ENCODE data around the gene TLE4.

TLE4 gene

GRCh38 chr9:79671558-79671957 is 99.8 kb downstream of the TLE4 start:
- Mint-ChIP-seq H3K4me1 (peaks cover 29% of the 10 kb centered on the region), H3K4me3 (no peak overlapping the region), H3K9me3 (no peaks in the 10 kb centered on the region), H3K36me3 (no peaks in the 10 kb centered on the region), H3K27ac (no peak overlapping the region)
- ATAC-seq, result no peak
- DNase-seq (ENCODE audit: low spot score in 2 of 2), result no peak

DNA sequence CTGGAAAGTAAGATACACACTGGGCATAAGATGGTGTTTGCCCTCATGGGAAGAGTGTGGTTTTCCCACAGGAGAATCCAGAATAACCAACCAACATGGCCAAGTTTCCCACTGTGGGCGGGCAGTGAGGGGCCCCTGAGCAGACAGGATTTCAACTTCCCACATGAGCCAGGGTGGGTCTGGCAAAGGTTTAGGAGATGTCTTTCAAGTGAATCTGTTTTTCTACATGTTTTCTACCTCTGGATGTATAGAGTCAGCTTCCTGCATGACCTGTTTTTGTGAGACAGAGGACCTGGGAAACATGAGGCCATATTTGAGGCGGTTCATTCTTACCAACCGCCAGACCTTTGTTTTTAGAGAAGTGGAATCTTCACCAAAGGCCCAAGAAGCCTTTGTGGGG is 100.5 kb downstream of the TLE4 start:
- no peak for DNase-seq (ENCODE audit: low spot score in 2 of 2)
- ATAC-seq, result no peak
- Mint-ChIP-seq H3K4me1 (peaks cover 29% of the 10 kb centered on the region), H3K9me3 (no peaks in the 10 kb centered on the region), H3K36me3 (no peaks in the 10 kb centered on the region), H3K27ac (no peak overlapping the region), H3K4me3 (no peak overlapping the region)

DNA sequence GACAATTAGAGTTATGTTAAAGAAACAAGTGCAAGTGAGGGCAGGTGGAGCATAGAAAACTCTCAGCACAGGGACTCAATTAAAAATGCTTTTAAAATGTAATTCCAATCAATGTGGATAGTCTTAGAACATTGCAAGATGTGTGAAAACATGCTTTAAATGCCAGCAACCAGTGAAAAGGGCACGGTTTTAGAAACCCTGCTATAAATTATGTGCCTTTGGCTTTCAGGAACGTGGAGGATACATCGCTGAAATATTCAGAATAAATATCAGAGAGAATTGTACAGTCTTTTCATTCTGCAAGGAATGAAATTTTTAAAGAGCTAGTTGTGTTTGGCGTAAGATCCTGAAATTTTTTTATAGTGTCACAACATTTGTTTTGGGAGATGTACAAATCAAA is 101.1 kb downstream of the TLE4 start:
- DNase-seq (ENCODE audit: low spot score in 2 of 2), result no peak
- no peak for ATAC-seq
- Mint-ChIP-seq H3K9me3 (no peaks in the 10 kb centered on the region), H3K4me3 (no peak overlapping the region), H3K27ac (no peak overlapping the region), H3K36me3 (no peaks in the 10 kb centered on the region), H3K4me1 (peaks cover 29% of the 10 kb centered on the region)

DNA sequence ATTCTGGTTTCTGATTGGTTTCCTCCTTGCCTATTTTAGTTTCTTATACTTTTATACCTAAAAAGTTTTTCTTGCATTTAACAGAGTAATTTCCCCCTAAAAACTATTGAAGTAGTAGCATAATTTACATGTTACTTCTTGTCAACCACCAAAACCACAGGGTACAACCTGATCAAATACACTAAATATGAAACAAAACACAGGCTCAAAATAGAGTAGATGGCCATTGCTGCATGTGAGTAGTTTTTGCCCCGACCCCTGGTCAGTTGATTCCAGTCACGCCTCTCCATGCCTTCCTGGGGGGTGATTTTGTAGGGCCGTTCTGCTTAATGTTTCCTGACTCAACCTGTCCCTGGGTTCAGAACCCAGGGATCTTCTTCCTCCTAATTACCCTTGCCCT is 101.8 kb downstream of the TLE4 start:
- Mint-ChIP-seq H3K36me3 (no peaks in the 10 kb centered on the region), H3K4me1 (peaks cover 29% of the 10 kb centered on the region), H3K4me3 (no peak overlapping the region), H3K27ac (peak overlapping the region; percentile 21), H3K9me3 (no peaks in the 10 kb centered on the region)
- DNase-seq (ENCODE audit: low spot score in 2 of 2) (no peak), ATAC-seq (no peak)

DNA sequence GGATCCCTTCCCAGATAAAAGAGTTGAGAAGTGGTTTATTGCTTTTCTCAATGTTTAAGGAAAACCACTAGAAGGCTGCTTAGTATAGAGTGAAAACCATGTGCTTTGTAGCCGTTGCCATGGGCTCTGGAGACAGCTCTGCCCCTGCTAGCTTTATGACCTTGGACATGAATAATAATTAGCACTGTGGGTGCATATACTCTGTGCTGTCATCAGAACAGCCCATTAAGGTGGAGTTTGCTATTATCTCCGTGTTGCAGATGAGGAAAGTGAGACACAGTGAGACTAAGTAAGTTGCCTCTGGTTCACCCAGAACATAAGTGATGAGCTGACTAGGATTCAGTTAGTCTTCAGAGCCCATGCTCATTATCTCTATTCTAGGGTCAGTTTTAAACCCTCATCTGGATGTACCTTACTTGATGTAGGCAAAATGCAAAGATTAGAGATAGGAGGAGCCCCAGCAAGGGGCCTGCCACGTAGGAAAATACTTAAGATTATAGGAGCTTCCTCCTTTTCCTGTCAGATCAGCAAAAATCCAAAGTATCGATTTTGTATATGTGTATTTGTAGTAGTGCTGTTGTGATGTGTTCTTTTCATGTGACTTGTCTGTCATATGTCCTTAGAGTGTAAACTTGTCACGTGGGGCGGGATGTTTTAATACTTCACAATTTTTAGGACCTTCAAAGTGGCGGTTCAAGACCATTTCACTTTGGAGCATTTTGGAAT is 102.5 kb downstream of the TLE4 start:
- H3K4me1 Mint-ChIP-seq, result peaks cover 29% of the 10 kb centered on the region
- DNase-seq (ENCODE audit: low spot score in 2 of 2) (no peak), ATAC-seq (no peak)
- peak overlapping the region; percentile 21 for H3K27ac Mint-ChIP-seq
- no peaks in the 10 kb centered on the region for H3K9me3 Mint-ChIP-seq
- no peak overlapping the region for H3K4me3 Mint-ChIP-seq
- no peaks in the 10 kb centered on the region for H3K36me3 Mint-ChIP-seq

- no peak for DNase-seq (ENCODE audit: low spot score in 2 of 2)
- no peak for ATAC-seq
- Mint-ChIP-seq H3K4me3 (no peak overlapping the region), H3K9me3 (no peaks in the 10 kb centered on the region), H3K4me1 (peaks cover 5% of the 10 kb centered on the region), H3K27ac (no peak overlapping the region), H3K36me3 (no peaks in the 10 kb centered on the region)
These were observed 109.8 kb downstream of the TLE4 start for GRCh38 chr9:79681576-79681975.

GRCh38 chr9:79682076-79682736 is 110.4 kb downstream of the TLE4 start:
- Mint-ChIP-seq H3K36me3 (no peaks in the 10 kb centered on the region), H3K4me1 (peaks cover 12% of the 10 kb centered on the region), H3K4me3 (no peak overlapping the region), H3K9me3 (peaks cover 1% of the 10 kb centered on the region), H3K27ac (no peak overlapping the region)
- no peak for DNase-seq (ENCODE audit: low spot score in 2 of 2)
- ATAC-seq, result no peak

DNA sequence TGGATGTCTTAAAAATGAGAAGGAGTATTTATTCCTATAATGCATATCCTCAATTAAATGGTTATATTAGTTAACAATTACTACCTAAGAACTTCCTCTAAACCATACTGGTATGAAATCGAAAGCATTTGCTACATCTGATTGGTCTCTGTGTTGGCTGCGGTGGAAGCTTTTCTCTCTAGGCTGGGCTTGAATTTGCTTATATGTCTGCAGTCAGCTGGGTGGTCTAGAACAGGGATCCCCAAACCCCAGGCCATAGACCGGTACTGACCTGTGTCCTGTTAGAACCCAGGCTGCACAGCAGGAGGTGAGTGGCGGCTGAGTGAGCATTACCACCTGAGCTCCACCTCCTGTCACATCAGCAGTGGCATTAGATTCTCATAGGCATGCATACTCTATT is 112.3 kb downstream of the TLE4 start:
- Mint-ChIP-seq H3K27ac (no peak overlapping the region), H3K9me3 (peaks cover 3% of the 10 kb centered on the region)

DNA sequence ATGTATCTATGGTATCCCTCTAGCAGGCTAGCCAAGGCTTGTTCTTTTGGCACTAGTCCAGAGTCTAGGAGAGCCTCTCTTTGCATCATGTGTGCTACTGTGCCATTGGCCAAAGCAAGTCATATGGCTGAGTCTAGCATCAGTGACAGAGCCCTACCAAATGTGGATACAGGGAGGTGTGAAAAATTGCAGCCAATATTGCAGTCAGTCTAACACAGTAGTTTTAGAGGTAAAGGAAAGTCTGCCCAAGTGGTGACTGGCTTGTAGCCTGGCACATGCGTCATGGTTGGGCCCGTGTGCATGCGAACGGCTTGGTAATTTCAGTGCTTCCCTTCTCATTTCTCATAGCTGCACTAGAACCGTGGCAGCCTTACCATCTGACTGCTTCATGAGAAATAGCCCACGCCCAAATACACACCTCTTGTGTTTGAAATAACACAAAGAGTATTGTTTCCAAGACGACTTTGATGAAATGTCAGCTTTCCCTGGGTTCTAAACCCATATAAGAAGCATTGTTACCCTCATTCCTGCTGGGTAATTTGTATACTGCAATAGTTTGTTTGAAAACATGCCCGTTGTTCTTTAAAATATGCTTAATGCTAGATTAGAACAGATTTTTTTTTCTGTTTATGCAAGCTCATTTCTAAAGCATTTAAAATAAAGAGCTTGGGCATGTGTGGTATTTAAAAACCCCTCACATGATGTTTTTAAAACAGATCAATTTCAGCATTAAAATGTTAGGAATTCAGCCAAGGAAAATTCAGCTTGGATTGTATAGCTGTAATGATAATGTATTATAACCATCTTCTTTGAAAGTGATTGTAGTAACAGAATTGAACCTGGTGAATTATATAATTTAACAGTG is 113.2 kb downstream of the TLE4 start:
- H3K36me3 Mint-ChIP-seq, result no peaks in the 10 kb centered on the region
- no peak overlapping the region for H3K4me3 Mint-ChIP-seq
- H3K27ac Mint-ChIP-seq, result no peak overlapping the region
- H3K9me3 Mint-ChIP-seq, result peaks cover 3% of the 10 kb centered on the region
- DNase-seq (ENCODE audit: low spot score in 2 of 2) (no peak), ATAC-seq (no peak)
- peaks cover 22% of the 10 kb centered on the region for H3K4me1 Mint-ChIP-seq

More for the DNA sequence above, 112.3 kb downstream of the TLE4 start:
- ATAC-seq (no peak), DNase-seq (ENCODE audit: low spot score in 2 of 2) (no peak)
- Mint-ChIP-seq H3K36me3 (no peaks in the 10 kb centered on the region), H3K4me3 (no peak overlapping the region), H3K4me1 (peaks cover 22% of the 10 kb centered on the region)

DNA sequence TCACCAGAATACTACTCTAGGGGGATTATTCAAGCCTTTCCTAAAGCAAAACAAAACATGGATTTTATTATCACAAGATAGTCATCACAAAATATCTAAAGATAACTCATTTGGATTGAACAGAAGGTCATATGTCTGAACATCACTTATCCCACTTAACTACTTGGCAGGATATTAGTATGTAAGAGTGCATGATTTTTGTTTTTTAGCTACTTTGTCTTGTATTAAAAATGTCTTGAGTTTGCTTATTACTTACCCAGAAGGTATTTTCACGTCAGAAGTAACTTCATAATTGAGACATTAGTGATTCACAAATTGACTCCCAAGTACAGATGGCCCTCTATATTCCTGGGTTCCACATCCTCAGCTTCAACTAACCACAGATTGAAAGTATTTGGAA is 113.8 kb downstream of the TLE4 start:
- ATAC-seq (no peak), DNase-seq (ENCODE audit: low spot score in 2 of 2) (no peak)
- Mint-ChIP-seq H3K9me3 (peaks cover 3% of the 10 kb centered on the region), H3K36me3 (no peaks in the 10 kb centered on the region), H3K4me1 (peaks cover 22% of the 10 kb centered on the region), H3K27ac (no peak overlapping the region), H3K4me3 (no peak overlapping the region)

DNA sequence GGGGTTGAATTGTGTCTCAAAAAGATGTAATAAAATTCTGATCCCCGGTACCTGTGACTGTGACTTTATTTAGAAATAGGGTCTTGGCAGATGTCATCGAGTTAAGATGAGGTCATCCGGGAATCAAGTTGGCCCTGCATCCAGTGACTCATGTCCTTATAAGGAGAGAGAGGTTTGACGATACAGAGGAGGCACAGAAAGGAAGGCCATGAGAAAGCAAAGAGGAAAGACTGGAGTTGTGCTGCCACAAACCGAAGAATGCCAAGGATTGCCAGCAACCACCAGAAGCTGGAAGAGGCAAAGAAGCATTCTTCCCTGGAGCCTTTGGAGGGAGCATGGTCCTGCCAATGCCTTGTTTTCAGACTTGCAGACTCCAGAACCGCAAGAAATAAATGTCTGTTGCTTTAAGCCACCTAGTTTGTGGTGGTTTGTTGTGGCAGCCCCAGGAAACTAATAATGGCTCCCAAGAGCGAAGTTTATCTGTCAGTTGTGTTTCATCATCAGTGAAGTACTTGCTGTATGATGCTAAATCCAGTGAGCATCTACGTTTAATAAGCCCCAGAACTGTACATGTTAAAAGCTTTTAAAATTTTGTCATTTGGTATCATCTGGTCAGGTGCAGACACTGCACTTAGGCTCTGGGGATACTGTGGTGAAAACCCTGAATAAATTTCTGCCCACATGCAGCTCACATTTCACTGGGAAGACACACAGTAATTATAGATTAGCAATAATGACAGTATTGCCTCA is 114.8 kb downstream of the TLE4 start:
- ATAC-seq (peak; percentile 14), DNase-seq (ENCODE audit: low spot score in 2 of 2) (no peak)
- Mint-ChIP-seq H3K4me1 (peaks cover 30% of the 10 kb centered on the region), H3K36me3 (no peaks in the 10 kb centered on the region), H3K9me3 (peaks cover 3% of the 10 kb centered on the region), H3K27ac (peak overlapping the region; percentile 85), H3K4me3 (peak overlapping the region; percentile 48)

- ATAC-seq, result peak; percentile 100
These were observed 115.3 kb downstream of the TLE4 start for GRCh38 chr9:79687131-79687447.

GRCh38 chr9:79688363-79688762 is 116.6 kb downstream of the TLE4 start:
- H3K4me3 Mint-ChIP-seq, result no peak overlapping the region
- peaks cover 32% of the 10 kb centered on the region for H3K4me1 Mint-ChIP-seq
- ATAC-seq, result no peak

More at GRCh38 chr9:79687131-79687447, 115.3 kb downstream of the TLE4 start:
- peak overlapping the region; percentile 48 for H3K4me3 Mint-ChIP-seq
- peak; percentile 9 to 62 for DNase-seq (ENCODE audit: low spot score in 2 of 2)
- peak overlapping the region; percentile 85 for H3K27ac Mint-ChIP-seq
- H3K9me3 Mint-ChIP-seq, result peaks cover 3% of the 10 kb centered on the region
- H3K36me3 Mint-ChIP-seq, result no peaks in the 10 kb centered on the region
- H3K4me1 Mint-ChIP-seq, result peaks cover 32% of the 10 kb centered on the region

DNA sequence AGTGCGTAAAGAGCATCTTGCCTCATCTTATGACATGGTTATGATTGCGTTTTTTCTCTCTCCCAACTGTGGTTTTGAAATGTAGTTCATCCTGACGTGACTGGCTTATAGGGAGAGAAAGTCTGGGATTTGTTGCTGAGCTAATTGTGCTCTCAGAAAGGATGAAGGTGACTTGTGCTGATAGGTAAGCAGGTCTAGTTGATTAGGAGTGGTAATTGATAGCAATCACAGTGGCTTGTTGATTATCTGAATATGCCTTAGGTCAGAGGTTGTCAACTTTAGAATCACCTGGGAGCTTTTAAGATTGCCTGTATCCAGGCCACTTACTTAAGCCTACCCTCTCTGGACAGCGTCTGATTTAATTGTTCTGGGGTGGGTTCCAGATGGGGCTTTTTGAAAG is 117.8 kb downstream of the TLE4 start:
- no peak for DNase-seq (ENCODE audit: low spot score in 2 of 2)
- Mint-ChIP-seq H3K4me3 (no peak overlapping the region), H3K27ac (no peak overlapping the region), H3K36me3 (no peaks in the 10 kb centered on the region), H3K4me1 (peaks cover 42% of the 10 kb centered on the region), H3K9me3 (peaks cover 3% of the 10 kb centered on the region)
- no peak for ATAC-seq

More at GRCh38 chr9:79688363-79688762, 116.6 kb downstream of the TLE4 start:
- Mint-ChIP-seq H3K36me3 (no peaks in the 10 kb centered on the region), H3K9me3 (peaks cover 3% of the 10 kb centered on the region), H3K27ac (peak overlapping the region; percentile 85)
- DNase-seq (ENCODE audit: low spot score in 2 of 2), result no peak

GRCh38 chr9:79691496-79691895 is 119.7 kb downstream of the TLE4 start:
- H3K27ac Mint-ChIP-seq, result no peak overlapping the region
- H3K4me3 Mint-ChIP-seq, result no peak overlapping the region
- H3K4me1 Mint-ChIP-seq, result peaks cover 52% of the 10 kb centered on the region
- no peak for DNase-seq (ENCODE audit: low spot score in 2 of 2)
- H3K9me3 Mint-ChIP-seq, result peaks cover 3% of the 10 kb centered on the region
- no peak for ATAC-seq
- H3K36me3 Mint-ChIP-seq, result peaks cover 5% of the 10 kb centered on the region
